Keratinocyte (primary cell): ENCODE measurements around the gene SDC1. TPM values are rescaled to one million over a fixed set of nuclear protein-coding genes. Genes with fewer than 3 reads are reported as not detected.
A peak's percentile ranks its signal among the peaks of the same experiment; 100 is the strongest.

Source experiments
- DNase-seq: peaks from one replicate; pipeline ENCODE4 v3.0.0-alpha.2; 2011; ENCODE audit warnings: low read depth, missing footprints, low spot score
- FAIRE-seq: peaks from 2 replicates; lab custom pipeline; 2011; peaks lifted over from hg19 to GRCh38; lab: Jason Lieb, UNC
- H2AFZ ChIP-seq: 2 replicates; pipeline ENCODE4 v1.6.0; 2012; ENCODE audit warnings: low read length, control low read depth, inconsistent platforms; ENCODE audit not compliant: control insufficient read depth
- H3K27ac ChIP-seq: 2 replicates; pipeline ENCODE4 v1.5.1; 2011; ENCODE audit warnings: low read length; ENCODE audit not compliant: control insufficient read depth, insufficient read depth
- H3K27me3 ChIP-seq: 3 replicates; pipeline ENCODE4 v1.6.0; 2011; ENCODE audit warnings: low read length; ENCODE audit not compliant: control insufficient read depth, insufficient read depth; ENCODE audit errors: extremely low read depth
- H3K36me3 ChIP-seq, 2 experiments: 2 replicates in 1 of 2; 3 replicates in 1 of 2; pipeline ENCODE4 v1.5.1; 2011; ENCODE audit warnings: low read length in 2 of 2, mild to moderate bottlenecking in 1 of 2; ENCODE audit not compliant: control insufficient read depth in 2 of 2, insufficient read depth in 2 of 2; ENCODE audit errors: extremely low read depth in 1 of 2
- H3K4me1 ChIP-seq: 3 replicates; pipeline ENCODE4 v1.5.1; 2011; ENCODE audit warnings: low read length; ENCODE audit not compliant: control insufficient read depth, insufficient read depth; ENCODE audit errors: extremely low read depth
- H3K4me2 ChIP-seq: 3 replicates; pipeline ENCODE4 v1.6.0; 2011; ENCODE audit warnings: low read depth, low read length; ENCODE audit not compliant: control insufficient read depth, insufficient read depth; ENCODE audit errors: extremely low read depth
- H3K4me3 ChIP-seq, 3 experiments: fragments of 200-600 bp in 1 of 3; sonication (generic) in 1 of 3; 2 replicates in 2 of 3; 3 replicates in 1 of 3; pipeline ENCODE4 v1.5.1; 2011 to 2016; ENCODE audit warnings: low read length in 3 of 3, mild to moderate bottlenecking in 3 of 3, control low read depth in 2 of 3, inconsistent platforms in 1 of 3, low read depth in 1 of 3, mixed read lengths in 1 of 3, mixed run types in 1 of 3, moderate library complexity in 1 of 3; ENCODE audit not compliant: control insufficient read depth in 2 of 3, insufficient read depth in 2 of 3; ENCODE audit errors: extremely low read depth in 1 of 3
- H3K79me2 ChIP-seq: 2 replicates; pipeline ENCODE4 v1.6.0; 2012; ENCODE audit warnings: low read length; ENCODE audit not compliant: control insufficient read depth, insufficient read depth
- H3K9ac ChIP-seq: 3 replicates; pipeline ENCODE4 v1.6.0; 2011; ENCODE audit warnings: low read length; ENCODE audit not compliant: control insufficient read depth, insufficient read depth; ENCODE audit errors: extremely low read depth
- H3K9me1 ChIP-seq: 3 replicates; pipeline ENCODE4 v1.6.0; 2011; ENCODE audit warnings: low read length; ENCODE audit not compliant: control insufficient read depth, insufficient read depth; ENCODE audit errors: extremely low read depth
- H3K9me3 ChIP-seq: 2 replicates; pipeline ENCODE4 v1.5.1; 2012; ENCODE audit warnings: low read depth, low read length; ENCODE audit not compliant: control insufficient read depth
- H4K20me1 ChIP-seq: 3 replicates; pipeline ENCODE4 v1.6.0; 2011; ENCODE audit warnings: low read length; ENCODE audit not compliant: control insufficient read depth, insufficient read depth; ENCODE audit errors: extremely low read depth
- EZH2 ChIP-seq: IDR thresholded peaks from one replicate; pipeline ENCODE4 v1.6.1; 2012; ENCODE audit warnings: inconsistent platforms, mild to moderate bottlenecking, low read length, moderate library complexity
- dilution Hi-C: fragments of 300-500 bp; cut with MboI; formaldehyde crosslinking; loops from one replicate; pipeline ENCODE4 v1.7.0; 2020; ENCODE audit warnings: low sequenced_read_pairs; ENCODE audit not compliant: extremely low pct_ligation_motif_present
- polyA plus RNA-seq, 5 experiments: library from polyadenylated mRNA; depleted of rRNA in 3 of 5; stranded (reverse) in 3 of 5; stranded (forward) in 1 of 5; unstranded in 1 of 5; fragments of >200 nt; gene quantifications; 1 replicate in 1 of 5; 2 replicates in 3 of 5; 3 replicates in 1 of 5; pipeline versions ENCODE4 v1.2.1 to v1.2.3, GENCODE V29; 2011 to 2012; ENCODE audit warnings: missing spikeins in 2 of 5, low read depth in 1 of 5, low replicate concordance in 1 of 5
- TF ChIP-seq, protein P1 (sequence below), 3 experiments: IDR thresholded peaks in 1 of 3; conservative IDR thresholded peaks in 1 of 3; optimal IDR thresholded peaks in 1 of 3; 2 replicates in 2 of 3; 3 replicates in 1 of 3; pipeline versions ENCODE3 to v1.5.1; 2011; ENCODE audit warnings: low read length in 3 of 3, mild to moderate bottlenecking in 3 of 3, moderate library complexity in 2 of 3, control low read depth in 1 of 3, inconsistent platforms in 1 of 3; ENCODE audit not compliant: insufficient read depth in 2 of 3; ENCODE audit errors: extremely low read depth in 1 of 3

The SDC1 gene
- polyA plus RNA-seq, 1 donor (not counting 4 experiments of a cell fraction or from before 2014, with no cell fraction given) = 696 TPM

DNA sequence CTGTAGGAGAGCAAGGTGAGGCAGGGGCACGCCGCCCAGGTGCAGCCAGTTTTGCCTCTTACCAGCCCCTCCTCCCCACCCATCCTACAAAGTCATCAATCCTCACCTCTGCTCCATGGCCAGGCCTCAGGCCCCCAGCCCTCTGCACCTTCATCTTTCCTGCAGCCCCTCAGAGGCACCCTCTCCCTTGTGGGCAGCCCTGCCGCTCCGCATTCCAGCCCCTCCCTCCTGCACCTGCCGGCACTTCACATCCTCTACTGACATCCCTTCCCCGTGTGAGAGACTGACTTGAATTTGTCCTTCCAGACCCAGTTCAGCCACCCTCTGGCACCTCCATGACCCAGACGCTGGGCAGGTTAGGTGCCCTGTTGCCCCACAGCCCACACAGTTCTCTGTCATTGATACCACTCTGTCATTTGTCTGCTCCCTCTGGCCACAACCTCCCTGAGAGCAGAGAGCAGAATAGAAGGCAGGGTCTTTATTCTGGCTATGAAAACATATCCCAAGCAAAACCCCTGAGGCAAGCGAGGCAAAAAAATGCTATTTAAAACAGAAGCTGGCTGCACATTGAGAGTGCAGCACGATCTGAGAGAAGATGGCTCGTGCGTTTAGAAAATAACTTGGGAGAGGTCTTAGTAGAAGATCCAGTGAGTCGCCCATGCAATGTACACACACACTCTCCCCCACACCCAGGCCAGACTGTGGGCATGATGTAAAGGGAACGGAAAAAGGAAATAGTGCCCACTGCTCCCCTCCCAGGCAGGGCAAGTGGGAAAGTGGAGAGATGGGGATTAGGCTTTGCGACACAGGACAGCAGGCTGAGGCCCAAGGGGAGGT, 25.9 kb downstream of the SDC1 start:
- no peak overlapping the region for H2AFZ ChIP-seq
- peak overlapping the region; percentile 20 for H3K27ac ChIP-seq
- no peaks in the 10 kb centered on the region for H3K9me1 ChIP-seq
- H3K9me3 ChIP-seq = no peaks in the 10 kb centered on the region
- H3K4me2 ChIP-seq = no peak overlapping the region
- TF ChIP-seq, protein P1, sequence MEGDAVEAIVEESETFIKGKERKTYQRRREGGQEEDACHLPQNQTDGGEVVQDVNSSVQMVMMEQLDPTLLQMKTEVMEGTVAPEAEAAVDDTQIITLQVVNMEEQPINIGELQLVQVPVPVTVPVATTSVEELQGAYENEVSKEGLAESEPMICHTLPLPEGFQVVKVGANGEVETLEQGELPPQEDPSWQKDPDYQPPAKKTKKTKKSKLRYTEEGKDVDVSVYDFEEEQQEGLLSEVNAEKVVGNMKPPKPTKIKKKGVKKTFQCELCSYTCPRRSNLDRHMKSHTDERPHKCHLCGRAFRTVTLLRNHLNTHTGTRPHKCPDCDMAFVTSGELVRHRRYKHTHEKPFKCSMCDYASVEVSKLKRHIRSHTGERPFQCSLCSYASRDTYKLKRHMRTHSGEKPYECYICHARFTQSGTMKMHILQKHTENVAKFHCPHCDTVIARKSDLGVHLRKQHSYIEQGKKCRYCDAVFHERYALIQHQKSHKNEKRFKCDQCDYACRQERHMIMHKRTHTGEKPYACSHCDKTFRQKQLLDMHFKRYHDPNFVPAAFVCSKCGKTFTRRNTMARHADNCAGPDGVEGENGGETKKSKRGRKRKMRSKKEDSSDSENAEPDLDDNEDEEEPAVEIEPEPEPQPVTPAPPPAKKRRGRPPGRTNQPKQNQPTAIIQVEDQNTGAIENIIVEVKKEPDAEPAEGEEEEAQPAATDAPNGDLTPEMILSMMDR (optimal IDR thresholded peaks at IDR 0.05 in 1 of 3, IDR thresholded peaks at IDR 0.05 in 1 of 3, conservative IDR thresholded peaks at IDR 0.05 in 1 of 3; ENCODE audit: extremely low read depth in 1 of 3, insufficient read depth in 2 of 3, low read length in 3 of 3) = no peak
- TF ChIP-seq EZH2 = no peak
- no peaks in the 10 kb centered on the region for H3K27me3 ChIP-seq
- H3K4me3 ChIP-seq = no peak overlapping the region
- DNase-seq (no peak), FAIRE-seq (peak; percentile 65)
- H3K36me3 ChIP-seq = peaks cover 18 to 36% of the 10 kb centered on the region in 2 experiments
- peaks cover 29% of the 10 kb centered on the region for H3K4me1 ChIP-seq
- peaks cover 21% of the 10 kb centered on the region for H4K20me1 ChIP-seq
- no peak overlapping the region for H3K9ac ChIP-seq
- dilution Hi-C loops = no loop called here
- H3K79me2 ChIP-seq = no peaks in the 10 kb centered on the region

DNA sequence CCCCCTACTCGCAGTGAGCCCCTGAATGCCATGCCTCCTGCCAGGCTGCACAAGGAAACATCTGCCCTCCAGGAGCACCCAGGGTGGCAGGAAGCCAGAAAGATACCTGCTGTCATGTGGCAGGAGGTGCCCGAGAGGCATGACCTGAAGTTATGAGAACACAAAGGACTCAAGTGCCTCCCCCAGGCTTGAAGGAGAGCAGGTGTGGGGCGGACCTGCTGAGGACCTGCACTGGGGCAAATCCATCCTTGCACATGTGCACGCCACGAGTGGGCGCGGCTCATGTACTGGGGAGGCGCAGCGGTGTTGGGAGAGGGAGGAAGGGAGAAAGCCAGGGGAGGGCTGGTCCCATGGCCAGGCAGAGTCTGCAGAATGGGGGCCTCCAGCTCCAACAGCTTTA, 26.9 kb downstream of the SDC1 start:
- FAIRE-seq (peak; percentile 17), DNase-seq (no peak)
- H3K27ac ChIP-seq = no peak overlapping the region
- TF ChIP-seq, protein P1 (optimal IDR thresholded peaks at IDR 0.05 in 1 of 3, IDR thresholded peaks at IDR 0.05 in 1 of 3, conservative IDR thresholded peaks at IDR 0.05 in 1 of 3; ENCODE audit: extremely low read depth in 1 of 3, insufficient read depth in 2 of 3, low read length in 3 of 3) = no peak
- TF ChIP-seq EZH2 = no peak
- no peaks in the 10 kb centered on the region for H3K9me3 ChIP-seq
- no peaks in the 10 kb centered on the region for H3K9me1 ChIP-seq
- H2AFZ ChIP-seq = no peak overlapping the region
- peaks cover 12 to 26% of the 10 kb centered on the region in 2 experiments for H3K36me3 ChIP-seq
- H3K4me2 ChIP-seq = peak overlapping the region; percentile 2
- H3K4me1 ChIP-seq = peaks cover 29% of the 10 kb centered on the region
- H4K20me1 ChIP-seq = peaks cover 13% of the 10 kb centered on the region
- H3K4me3 ChIP-seq = no peak overlapping the region
- H3K9ac ChIP-seq = no peak overlapping the region
- no peaks in the 10 kb centered on the region for H3K79me2 ChIP-seq
- dilution Hi-C loops = no loop called here
- no peaks in the 10 kb centered on the region for H3K27me3 ChIP-seq
